Neutrophil (primary cell): ENCODE data around the gene KIF5A.
"Not testable (repeated sequence)": the region's sequence is repeated elsewhere in the genome, so short reads cannot be mapped to it uniquely, and the experiment has no call there.

Experiments
- H3K27ac ChIP-seq: fragments of 200-600 bp; sonication (generic); 2 replicates; pipeline ENCODE4 v1.5.1; 2016; ENCODE audit warnings: mild to moderate bottlenecking, moderate library complexity
- H3K27me3 ChIP-seq: fragments of 200-600 bp; sonication (generic); 2 replicates; pipeline ENCODE4 v1.6.0; 2016; ENCODE audit warnings: mild to moderate bottlenecking
- H3K36me3 ChIP-seq: fragments of 200-600 bp; sonication (generic); 2 replicates; pipeline ENCODE4 v1.5.1; 2017
- H3K4me1 ChIP-seq, 2 experiments: fragments of 200-600 bp in 1 of 2; sonication (generic) in 1 of 2; 1 replicate in 1 of 2; 2 replicates in 1 of 2; pipeline versions ENCODE4 v1.5.1 to v1.6.1; 2013 to 2016; ENCODE audit warnings: low read depth in 1 of 2, low read length in 1 of 2, mild to moderate bottlenecking in 1 of 2, moderate library complexity in 1 of 2; ENCODE audit not compliant: control insufficient read depth in 1 of 2, insufficient read depth in 1 of 2
- H3K4me3 ChIP-seq, 2 experiments: fragments of 200-600 bp in 1 of 2; sonication (generic) in 1 of 2; 1 replicate in 1 of 2; 2 replicates in 1 of 2; pipeline ENCODE4 v1.5.1; 2013 to 2016; ENCODE audit warnings: low read depth in 1 of 2, low read length in 1 of 2, mild to moderate bottlenecking in 1 of 2, moderate library complexity in 1 of 2
- H3K9me3 ChIP-seq: fragments of 200-600 bp; sonication (generic); 2 replicates; pipeline ENCODE4 v1.5.1; 2016
- CTCF ChIP-seq: fragments of 200-600 bp; sonication (generic); IDR thresholded peaks from 2 replicates; pipeline ENCODE4 v1.5.1; 2016; ENCODE audit warnings: antibody characterized with exemption

Gene KIF5A

GRCh38 chr12:57560516-57560915 lies 10.7 kb downstream of the KIF5A start:
- Histone ChIP-seq H3K9me3 (no peaks in the 10 kb centered on the region), H3K4me1 (no peaks in the 10 kb centered on the region), H3K36me3 (no peaks in the 10 kb centered on the region), H3K4me3 (no peak overlapping the region), H3K27me3 (peaks cover 65% of the 10 kb centered on the region), H3K27ac (no peak overlapping the region)
- TF ChIP-seq CTCF = no peak

- H3K27me3 ChIP-seq = peaks cover 65% of the 10 kb centered on the region
- H3K9me3 ChIP-seq, H3K36me3 ChIP-seq, H3K4me1 ChIP-seq, H3K27ac ChIP-seq, H3K4me3 ChIP-seq: not testable (repeated sequence)
Measured at GRCh38 chr12:57561117-57561516, 11.3 kb downstream of the KIF5A start.

GRCh38 chr12:57563358-57563757 lies 13.5 kb downstream of the KIF5A start:
- TF ChIP-seq CTCF = no peak
- Histone ChIP-seq H3K4me3 (no peak overlapping the region), H3K4me1 (no peaks in the 10 kb centered on the region), H3K36me3 (no peaks in the 10 kb centered on the region), H3K27ac (no peak overlapping the region), H3K27me3 (peaks cover 56% of the 10 kb centered on the region), H3K9me3 (no peaks in the 10 kb centered on the region)

- Histone ChIP-seq H3K9me3 (no peaks in the 10 kb centered on the region), H3K27me3 (peaks cover 56% of the 10 kb centered on the region), H3K36me3 (no peaks in the 10 kb centered on the region), H3K4me1 (no peaks in the 10 kb centered on the region), H3K27ac (no peak overlapping the region), H3K4me3 (no peak overlapping the region)
- TF ChIP-seq CTCF = no peak
Measured at GRCh38 chr12:57564178-57564740, 14.4 kb downstream of the KIF5A start.

DNA sequence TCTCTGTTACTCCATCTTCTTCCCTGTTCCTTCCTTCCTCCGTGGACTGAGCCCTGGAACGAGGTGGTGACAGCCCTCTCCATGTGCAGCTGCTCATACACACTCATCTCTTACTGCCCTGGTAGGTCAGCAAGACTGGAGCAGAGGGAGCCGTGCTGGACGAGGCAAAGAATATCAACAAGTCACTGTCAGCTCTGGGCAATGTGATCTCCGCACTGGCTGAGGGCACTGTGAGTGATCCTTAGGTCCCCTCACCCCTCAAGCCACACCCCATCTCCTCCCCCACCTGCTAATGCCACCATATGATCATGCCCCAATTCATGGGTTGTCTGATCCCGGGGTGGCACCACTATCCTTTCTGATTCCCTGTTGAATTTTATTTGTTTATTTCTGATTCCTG lies 19.0 kb downstream of the KIF5A start:
- H3K27ac ChIP-seq = no peak overlapping the region
- H3K4me3 ChIP-seq = no peak overlapping the region
- H3K36me3 ChIP-seq = no peaks in the 10 kb centered on the region
- H3K9me3 ChIP-seq = no peaks in the 10 kb centered on the region
- H3K27me3 ChIP-seq = peaks cover 14% of the 10 kb centered on the region
- H3K4me1 ChIP-seq = no peaks in the 10 kb centered on the region
- no peak for TF ChIP-seq CTCF

DNA sequence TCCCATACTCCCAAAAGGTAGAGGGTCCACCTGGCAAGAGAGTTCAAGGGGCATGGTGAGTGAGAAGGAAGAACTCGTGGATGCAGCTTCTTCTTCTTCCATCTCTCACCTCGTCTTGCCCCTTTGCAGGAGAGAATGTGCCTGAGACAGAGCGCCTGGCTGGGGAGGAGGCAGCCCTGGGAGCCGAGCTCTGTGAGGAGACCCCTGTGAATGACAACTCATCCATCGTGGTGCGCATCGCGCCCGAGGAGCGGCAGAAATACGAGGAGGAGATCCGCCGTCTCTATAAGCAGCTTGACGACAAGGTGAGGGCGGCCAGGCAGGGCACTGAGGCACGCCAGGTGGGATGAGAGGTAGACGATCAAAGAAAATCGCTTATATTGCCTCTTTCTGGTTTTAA lies 20.0 kb downstream of the KIF5A start:
- Histone ChIP-seq H3K36me3 (no peaks in the 10 kb centered on the region), H3K4me1 (no peaks in the 10 kb centered on the region)

GRCh38 chr12:57570438-57570837 lies 20.6 kb downstream of the KIF5A start:
- H3K4me3 ChIP-seq, H3K36me3 ChIP-seq, H3K4me1 ChIP-seq, H3K27me3 ChIP-seq, H3K27ac ChIP-seq, H3K9me3 ChIP-seq: not testable (repeated sequence)

More for the DNA sequence above, 20.0 kb downstream of the KIF5A start:
- no peak for TF ChIP-seq CTCF
- Histone ChIP-seq H3K27me3 (peaks cover 7% of the 10 kb centered on the region), H3K4me3 (no peak overlapping the region), H3K9me3 (no peaks in the 10 kb centered on the region), H3K27ac (no peak overlapping the region)
